ENCODE data around the gene GIPC3.
"Not testable (repeated sequence)": the region's sequence is repeated elsewhere in the genome, so short reads cannot be mapped to it uniquely, and the experiment has no call there.

Gene GIPC3

DNA sequence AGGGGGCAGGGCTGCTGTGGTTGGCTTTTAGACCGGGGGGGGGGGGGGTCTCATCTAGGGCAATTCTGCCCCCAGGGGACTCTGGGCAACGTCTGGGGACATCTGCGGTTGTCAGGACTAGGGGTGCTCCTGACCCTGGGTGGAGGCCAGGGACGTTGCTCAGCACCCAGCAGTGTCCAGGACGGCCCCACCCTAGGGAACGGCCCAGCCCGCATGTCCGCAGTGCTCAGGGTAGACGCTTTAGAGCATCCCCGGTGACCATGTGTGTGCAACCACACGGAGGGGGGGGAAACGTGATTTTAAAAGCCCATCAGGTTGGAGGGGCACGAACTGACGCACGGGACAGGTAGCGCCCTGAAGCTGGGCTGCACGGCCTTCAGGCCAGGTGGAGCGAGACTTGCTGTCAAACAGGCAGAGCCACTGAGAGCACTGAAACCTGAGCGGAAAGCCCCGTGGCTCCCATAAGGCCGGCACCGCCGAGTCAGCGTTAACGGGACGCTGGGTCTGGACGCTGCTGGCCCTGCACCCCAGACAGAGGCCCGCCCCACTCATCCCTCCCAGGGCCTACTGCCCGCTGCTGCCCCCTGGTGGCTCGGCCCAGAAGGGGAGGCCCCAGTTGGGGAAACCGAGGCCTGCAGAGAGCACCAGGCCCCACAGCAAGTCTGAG is 33.0 kb downstream of the GIPC3 start:
- DNase-seq (ENCODE audit: low read depth in 1 of 2, low spot score in 1 of 2): peak; percentile 23 to 40

DNA sequence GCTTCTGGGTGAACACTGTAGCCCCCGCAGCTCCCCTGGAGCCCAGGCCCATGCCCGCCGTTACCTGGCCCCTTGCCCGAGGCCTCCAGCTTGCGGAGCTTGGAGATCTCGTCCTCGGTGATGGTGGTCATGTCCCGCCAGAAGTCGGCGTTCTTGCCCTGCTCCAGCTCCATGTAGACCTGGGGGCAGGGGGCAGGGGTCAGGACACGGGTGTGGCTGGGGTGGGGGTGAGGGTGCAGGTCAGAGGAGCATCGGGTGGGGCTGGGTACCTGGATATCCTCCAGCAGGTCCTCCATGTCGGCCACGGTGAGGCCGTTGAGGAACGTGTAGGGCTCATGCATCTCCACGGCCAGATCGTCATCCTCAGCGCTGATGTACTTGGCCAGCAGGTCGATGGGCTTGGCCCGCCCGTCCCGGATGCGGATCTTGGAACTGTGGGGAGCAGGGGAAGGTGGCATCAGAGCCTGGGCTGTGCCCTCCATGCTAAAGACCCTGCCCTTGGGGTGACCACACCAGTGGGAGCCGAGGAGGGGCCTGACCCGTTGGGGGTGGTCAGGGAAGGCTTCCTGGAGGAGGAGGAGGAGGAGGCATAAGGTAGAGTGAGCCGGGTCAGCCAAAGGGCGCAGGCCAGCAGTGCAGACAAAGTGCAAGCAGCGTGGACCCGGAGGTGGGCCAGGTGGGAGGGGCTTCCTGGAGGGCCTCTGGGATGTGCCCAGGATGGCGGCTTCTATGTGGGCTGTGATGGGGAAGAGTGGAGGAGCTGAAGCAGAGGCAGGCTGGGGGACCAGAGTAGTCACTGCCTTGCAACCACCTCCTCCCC is 33.7 kb downstream of the GIPC3 start:
- DNase-seq (ENCODE audit: low read depth in 1 of 2, low spot score in 1 of 2): no peak

DNA sequence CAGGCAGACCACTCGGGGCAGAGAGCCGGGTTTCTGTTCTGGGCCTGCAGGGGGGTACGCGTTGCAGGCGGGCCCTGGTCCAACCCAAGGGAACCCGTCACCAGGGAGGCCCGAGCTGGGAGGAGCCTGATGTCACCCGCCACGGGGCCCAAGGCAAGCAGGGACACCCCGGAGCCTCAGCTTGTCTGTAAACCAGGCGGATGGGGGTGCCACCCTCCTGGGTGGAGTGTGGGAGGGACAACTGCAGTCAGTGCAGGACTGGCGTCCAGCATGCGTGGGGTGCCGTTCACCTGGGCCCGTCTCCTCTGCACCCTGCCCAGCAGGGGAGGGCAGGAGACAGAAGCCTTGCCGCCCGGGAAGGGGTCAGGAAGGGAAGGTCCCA is 34.3 kb downstream of the GIPC3 start:
- DNase-seq (ENCODE audit: low read depth in 1 of 2, low spot score in 1 of 2): no peak

DNA sequence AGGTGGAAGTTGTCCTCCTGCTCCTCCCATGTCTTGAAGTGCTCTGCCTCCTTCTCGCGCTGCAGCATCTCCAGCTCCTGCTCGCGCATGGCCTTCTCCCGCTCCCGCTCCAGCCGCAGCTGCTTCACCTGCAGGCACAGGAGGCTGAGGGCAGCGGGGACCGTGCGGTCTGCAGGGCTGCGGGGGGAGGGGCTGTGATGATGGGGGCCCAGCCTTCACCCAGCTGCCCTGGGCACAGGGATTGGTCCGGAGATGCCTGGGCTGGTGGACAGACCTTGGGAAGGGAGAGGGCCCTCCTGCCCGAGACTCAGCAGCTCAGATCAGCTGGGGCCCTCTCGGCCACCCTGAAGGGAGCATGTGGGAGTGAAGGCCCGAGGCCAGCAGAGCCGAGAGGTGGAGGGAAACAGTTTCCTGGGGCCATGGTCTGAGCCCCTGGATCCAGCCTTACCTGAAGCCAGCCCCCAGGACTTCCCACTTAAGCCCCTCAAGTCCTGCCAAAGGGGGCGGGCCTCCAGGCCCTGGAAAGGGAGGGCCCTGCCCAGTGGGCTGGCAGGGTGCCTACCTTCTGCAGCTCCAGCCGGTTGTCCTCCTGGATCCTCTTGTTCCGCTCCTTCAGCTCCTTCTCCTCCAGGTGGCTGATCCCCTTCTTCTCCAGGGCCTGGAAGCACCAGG is 35.0 kb downstream of the GIPC3 start:
- DNase-seq (ENCODE audit: low read depth in 1 of 2, low spot score in 1 of 2): no peak

DNA sequence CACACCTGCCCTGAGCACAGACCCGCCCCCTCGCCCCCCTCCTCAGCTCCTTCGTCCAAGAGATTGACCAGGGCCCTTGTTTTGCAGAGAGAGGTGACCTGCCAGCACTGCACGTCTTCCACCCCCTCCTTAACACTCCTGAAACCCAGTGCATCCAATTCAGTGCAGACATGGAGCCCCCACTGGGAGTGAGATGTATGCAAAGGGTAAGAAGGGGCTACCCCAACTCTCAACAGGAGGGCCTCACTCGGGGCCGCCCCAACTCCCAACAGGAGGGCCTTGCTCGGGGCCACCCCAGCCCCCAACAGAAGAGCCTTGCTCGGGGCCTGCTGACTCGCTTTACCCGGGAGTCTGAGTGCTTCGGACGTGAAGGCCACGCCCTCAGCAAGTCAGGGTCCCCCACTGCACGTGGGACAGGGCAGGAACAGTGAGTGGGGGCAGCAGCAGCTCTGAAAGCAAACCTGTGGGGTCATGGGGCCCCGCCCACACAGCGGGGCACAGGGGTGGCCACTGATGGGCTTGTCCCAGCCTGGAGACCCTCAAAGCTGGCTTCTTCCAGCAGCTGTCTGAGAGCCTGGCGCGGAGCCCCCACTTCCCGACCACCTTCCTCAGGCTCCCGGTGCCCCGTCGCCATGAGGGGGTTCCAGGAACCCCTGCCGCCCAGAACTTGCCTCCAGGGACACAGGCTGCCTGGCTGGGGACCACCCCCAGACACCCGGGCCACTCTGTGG is 35.7 kb downstream of the GIPC3 start:
- DNase-seq (ENCODE audit: low read depth in 1 of 2, low spot score in 1 of 2): no peak

DNA sequence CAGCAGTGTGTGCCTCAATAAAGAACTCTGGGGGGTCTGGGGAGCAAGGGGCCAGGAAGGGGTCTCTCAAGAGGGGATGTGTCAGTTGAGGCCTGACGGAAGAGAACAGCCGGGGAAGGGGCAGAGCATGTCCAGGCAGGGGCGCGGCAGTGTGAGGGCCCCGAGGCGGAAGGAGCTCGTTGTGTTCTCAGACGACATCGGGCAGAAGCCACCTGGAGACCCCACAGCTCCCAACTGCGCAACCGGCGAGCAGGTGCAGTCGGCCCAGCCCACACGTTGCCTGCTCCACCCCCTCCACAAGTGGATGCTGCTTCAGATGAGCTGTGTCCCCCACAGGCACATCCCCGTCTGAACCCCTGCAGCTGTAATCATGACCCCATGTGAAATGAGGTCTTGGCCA is 36.4 kb downstream of the GIPC3 start:
- DNase-seq (ENCODE audit: low read depth in 1 of 2, low spot score in 1 of 2): no peak

DNA sequence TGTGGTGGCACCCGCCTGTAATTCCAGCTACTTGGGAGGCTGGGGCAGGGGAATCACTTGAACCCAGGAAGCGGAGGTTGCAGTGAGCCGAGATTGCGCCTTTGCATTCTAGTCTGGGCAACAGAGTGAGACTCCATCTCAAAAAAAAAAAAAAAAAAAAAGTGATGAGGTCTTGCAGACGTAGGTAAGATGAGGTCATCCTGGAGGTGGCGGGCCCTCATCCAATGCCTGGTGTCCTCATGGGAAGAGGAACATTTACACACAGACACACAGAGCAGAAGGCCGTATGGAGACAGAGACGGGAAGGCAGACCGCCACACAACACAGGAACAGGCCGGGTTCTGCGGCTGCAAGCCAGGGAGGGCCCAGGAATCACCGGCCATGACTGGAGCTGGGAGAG is 36.9 kb downstream of the GIPC3 start:
- no peak for DNase-seq (ENCODE audit: low read depth in 1 of 2, low spot score in 1 of 2)

DNA sequence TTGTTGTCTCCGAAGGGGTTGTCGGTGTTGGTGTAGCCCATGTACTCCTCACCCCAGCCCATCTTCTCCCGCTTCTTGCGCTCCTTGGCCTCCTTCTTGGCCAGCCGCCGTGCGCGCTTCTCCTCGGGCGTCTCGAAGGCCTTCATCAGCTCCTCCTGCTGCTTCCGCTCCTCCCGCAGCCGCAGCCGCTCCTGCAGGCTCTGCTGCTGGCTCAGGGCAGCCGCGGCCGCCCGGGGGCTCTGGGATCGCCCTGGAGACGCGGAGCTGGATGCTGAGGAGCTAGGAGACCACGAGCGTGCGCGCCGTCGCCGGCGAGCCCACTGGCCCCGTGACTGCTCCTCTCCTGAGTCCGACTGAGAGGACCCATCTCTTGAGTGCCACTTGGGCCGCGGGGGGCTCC is 38.4 kb downstream of the GIPC3 start:
- DNase-seq (ENCODE audit: low read depth in 1 of 2, low spot score in 1 of 2): no peak

DNA sequence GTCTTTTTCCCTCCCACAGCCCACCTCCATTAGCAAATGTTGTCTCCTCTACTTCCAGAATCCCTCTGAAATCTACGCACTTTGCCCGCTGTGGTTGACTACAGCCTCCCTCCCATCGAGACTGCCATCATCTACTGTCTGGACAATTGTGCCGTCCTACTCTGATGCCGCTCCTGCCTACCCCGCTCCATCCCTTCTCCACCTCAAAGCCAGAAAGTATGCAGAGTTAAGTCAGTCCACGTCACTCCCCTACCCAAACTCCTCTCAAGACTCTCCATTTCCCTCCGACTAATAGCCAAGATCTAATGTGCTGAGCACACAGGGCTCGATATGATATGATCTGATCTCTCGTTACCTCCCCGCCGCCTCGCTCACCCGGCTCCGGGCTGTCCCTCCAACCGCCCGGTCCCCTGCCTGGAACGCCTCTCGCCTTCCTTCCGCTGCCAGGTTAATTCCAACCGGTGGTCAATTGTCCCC is 40.8 kb downstream of the GIPC3 start:
- DNase-seq (ENCODE audit: low read depth in 1 of 2, low spot score in 1 of 2): no peak

DNA sequence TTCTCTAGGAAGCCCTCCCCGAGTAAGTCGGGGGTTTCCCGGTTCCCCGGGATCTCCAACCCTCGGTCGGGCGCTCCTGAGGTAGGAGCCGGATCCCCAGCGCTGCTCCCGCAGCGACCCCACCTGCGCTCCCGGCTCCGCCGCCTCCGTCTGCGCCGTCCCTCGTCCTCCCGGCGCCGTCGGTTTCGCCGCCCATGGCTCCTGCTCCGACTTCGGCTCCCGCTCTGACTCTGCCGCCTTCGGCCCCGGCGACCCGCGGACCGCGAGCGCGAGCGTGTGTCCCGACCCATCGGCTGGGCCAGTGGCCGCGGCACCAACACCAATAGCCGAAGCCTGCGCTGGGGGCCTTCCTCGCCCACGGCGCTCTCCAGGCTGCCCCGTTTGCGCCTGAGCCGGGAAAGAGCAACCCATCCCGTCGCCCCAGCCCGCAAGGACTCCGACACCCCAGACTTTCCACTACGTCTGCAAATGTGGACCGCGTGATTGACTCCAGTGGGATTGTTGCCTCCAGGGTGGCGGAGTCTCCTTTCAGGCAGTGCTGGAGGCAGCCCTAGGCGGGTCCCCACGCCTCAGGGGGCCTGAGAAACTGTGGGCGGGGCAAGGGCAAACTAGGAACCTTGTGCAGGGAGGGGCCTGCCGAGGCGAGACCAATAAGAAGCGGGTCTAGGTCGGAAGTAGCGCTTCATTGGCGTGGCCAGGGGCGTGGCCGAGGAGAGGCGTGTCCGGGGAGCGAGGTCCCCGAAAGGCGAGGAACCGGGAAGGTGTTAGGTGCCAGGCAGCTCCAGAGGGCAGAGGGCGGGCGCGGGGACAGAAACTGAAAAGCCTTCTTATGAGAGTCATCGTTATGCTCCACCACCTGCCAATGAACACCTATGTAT is 41.4 kb downstream of the GIPC3 start, which contains the start of gene CACTIN:
TSS of gene CACTIN (minus strand) at position 318 of the 878 bp plus-strand sequence. CDS start at position 290, 28 bp downstream.
- peak; percentile 98 for DNase-seq (ENCODE audit: low read depth in 1 of 2, low spot score in 1 of 2)

DNA sequence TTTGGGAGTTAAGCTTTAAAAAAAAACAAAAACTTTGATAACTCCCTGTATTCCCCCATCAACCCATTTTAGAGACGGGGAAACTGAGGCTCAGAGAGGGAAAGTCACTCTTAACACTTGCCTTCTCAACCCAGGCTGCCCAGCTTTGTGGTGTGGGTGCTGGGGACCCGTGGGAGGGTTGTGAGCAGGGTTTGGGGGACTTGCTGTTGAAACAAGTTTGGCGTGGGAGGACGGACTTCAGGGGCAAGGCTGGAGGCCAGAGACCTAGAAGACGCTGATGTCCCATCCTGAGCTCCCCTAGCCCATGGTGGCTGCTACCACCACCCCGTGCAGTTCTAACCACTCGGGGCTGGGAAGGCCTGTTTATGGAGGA is 42.1 kb downstream of the GIPC3 start:
- no peak for DNase-seq (ENCODE audit: low read depth in 1 of 2, low spot score in 1 of 2)

DNA sequence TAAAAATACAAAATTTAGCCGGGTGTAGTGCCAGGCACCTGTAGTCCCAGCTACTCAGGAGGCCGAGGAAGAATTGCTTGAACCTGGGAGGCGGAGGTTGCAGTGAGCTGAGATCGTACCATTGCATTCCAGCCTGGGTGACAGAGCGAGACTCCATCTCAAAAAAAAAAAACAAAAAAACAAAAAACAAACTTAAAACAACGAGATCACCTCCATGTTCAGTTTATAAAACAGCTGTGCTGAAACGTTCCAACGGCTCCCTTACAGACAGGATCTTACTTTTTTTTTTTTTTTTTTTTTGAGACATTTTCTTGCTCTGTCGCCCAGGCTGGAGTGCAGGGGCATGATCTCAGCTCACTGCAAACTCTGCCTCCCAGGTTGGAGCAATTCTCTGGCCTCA is 43.5 kb downstream of the GIPC3 start:
- not testable (repeated sequence) for DNase-seq (ENCODE audit: low read depth in 1 of 2, low spot score in 1 of 2)

DNA sequence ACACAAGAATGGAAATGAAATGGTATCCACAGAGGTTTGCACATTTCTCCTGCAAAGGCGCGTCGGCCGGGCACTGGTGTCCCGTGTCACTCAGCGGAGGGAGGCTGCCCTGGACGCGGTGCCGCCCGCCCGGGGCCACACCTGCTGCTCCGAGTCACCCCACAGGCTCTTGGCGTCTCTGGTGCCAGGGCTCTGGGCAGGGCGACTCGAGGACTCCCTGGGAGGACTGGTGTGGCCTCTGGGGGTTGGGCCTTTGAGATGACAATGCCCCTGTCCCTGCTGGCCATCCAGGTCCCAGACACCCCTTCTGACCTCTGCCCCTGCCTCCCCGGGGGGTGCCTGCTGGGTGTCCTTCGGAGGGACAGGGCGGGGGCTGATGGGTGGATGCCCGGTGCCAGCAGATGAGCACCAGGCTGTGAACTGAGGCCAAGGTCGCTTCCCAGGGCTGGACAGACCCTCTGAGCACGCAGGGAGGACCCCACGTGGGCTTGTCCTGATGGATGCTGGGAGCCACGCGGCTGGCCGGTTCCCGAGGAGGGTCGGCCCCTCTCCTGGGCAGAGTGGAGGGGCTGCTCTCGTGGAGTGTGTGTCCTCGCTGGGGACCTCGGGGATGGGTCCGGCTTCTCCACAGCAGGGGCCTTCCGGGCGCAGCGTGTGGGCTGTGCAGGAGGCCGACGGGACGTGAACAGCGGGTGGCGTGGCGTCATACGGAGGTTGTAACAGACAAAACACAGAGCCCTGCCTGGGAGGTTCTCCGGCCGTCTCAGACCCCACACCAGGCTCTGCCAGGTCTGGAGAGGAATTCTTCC is 46.0 kb downstream of the GIPC3 start:
- no peak for DNase-seq (ENCODE audit: low read depth in 1 of 2, low spot score in 1 of 2)

DNA sequence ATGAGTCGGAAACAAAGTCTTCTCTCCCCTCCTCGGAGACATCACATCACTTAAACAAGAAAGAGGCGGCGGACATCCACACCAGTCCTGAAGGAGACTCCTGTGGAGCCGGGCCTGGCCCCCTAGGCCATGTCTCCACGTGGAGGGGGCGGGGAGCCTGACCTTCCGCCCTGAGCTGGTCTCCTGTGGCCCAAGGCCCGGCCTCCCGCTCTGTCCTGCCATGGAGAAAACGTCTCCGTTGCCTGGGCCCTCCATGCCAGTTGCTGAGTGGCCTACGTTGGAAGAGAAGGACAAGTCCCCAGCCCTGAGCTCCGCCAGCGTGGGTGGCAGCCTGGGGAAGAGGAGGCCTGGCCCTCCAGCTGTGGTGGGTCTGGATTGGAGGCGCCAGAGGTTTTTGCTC is 46.8 kb downstream of the GIPC3 start:
- DNase-seq (ENCODE audit: low read depth in 1 of 2, low spot score in 1 of 2): no peak

DNA sequence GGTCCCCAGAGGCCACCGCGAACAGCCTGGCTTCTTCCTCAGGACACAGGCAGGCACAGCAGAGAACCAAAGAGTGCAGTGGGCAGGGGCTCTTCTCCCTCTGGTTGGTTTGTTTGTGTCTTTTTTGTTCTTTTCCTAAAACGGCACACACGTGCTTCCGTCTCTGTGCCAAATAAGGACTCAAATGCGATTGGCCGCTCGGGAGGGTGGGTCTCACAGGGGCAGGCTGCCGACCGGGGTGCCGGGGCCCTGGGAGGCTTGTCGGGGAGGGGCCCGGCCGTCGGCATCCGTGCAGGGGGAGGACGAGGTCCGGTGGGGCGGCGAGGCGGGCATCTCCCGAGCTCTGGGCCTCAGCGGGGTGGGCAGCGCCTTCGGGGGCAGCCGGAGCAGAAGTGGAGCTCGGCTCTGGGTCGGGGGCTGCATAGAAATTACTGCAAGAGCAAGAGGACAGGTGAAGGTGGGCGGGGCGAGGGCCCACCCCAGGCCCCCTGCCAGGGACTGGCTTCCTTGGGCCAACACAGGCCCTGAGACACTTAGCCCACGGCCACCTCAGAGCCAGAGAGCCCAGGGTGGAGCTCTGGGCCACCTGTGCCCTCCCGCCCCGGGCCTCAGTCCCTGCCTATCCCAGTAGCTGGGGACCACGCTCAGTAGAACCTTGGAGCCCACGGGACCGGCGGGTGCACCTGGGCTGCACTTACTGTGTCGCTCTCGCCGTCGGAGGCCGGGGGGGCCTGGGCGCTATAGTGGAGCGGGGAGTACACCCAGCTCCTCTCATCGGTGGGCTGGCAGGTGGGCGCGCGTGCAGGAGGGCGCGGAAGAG is 47.7 kb downstream of the GIPC3 start:
- no peak for DNase-seq (ENCODE audit: low read depth in 1 of 2, low spot score in 1 of 2)

DNA sequence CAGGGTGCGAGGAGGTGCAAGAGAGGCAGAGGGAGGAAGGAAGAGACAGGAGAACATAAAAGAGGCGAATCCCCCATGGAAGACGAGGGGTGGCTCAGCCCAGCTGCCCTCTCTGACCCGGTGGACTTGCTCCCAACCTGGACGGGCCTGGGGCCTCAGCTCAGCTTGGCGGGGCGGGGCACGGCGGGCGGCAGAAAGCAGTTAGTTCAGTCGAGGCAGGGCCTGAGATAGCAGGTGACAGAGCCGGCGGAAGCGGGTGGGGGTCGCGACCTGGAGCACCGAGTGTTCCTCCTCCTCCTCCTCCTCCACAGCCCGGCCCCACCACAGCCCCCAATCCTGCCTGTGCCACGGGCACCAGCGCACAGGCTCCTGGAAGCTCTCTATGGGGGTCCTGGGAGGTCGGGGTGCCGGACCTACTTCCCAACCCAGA is 48.3 kb downstream of the GIPC3 start:
- DNase-seq (ENCODE audit: low read depth in 1 of 2, low spot score in 1 of 2): no peak

DNA sequence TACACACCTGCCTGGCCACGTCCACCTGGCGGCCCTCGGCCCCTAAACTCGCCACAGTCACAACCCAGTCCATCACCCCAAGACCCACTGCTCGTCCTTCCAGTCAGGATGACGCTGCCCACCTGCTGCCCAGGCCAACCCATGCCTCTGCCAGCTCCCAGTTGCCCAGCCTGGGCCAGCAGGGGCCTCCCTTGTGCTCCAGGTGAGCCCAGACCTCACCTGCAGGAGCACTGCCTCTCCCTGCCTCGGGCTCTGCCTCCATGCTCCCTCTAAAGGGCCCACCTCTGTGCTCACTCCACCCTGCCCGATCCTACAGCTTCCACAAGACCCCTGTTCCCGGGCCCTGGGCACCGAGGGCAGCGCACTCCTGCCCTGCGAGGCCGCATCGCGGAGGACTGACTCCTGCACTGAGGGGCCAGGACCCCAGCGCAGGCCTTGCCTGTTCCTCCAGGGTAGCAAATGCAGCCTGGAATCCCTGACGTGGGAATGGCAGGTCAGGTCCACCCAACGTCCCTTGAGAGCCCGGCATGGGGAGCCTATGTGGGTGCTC is 49.3 kb downstream of the GIPC3 start:
- DNase-seq (ENCODE audit: low read depth in 1 of 2, low spot score in 1 of 2): no peak

DNA sequence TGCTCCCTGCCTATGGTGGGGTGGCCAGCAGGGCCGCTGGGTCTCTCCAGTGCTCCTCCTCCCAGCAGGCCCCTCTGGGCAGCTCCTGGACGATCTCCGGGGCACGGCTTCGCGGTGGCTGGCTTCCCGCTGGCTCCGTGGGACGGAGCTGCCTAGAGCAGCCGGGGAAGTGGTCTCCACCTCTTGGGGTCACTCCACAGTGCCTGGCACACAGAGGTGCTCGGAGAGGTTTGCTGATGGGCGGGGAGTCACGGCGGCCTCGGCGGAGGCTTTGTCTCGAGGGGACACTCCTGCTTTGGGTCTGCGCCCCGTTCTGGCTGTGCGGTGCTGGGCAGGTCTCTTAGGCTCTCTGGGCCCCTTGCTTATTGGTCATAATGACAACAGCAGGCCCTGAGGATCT is 51.2 kb downstream of the GIPC3 start:
- no peak for DNase-seq (ENCODE audit: low read depth in 1 of 2, low spot score in 1 of 2)

All from activated CD4-positive, alpha-beta T cell treated with anti-CD3 and anti-CD28 coated beads, Interleukin-2, amount 50 U/mL, for 24 hours (primary cell).